Smooth muscle cell (in vitro differentiated cells): Measurements from ENCODE around the gene ATP10A. TPM values are rescaled to one million over a fixed set of nuclear protein-coding genes. Genes with fewer than 3 reads are reported as not detected.

Experiments
- DNase-seq: peaks from one replicate; lab custom pipeline; 2025; ENCODE audit not compliant: unreplicated experiment; lab: John Stamatoyannopoulos, UW
- H2AFZ ChIP-seq: fragments of 200-600 bp; sonication (generic); 2 replicates; pipeline ENCODE4 v1.6.0; 2016; ENCODE audit warnings: antibody characterized with exemption, low read depth, mild to moderate bottlenecking
- H3F3A ChIP-seq: fragments of 200-600 bp; sonication (generic); 2 replicates; pipeline ENCODE4 v1.6.0; 2017; ENCODE audit warnings: antibody characterized with exemption, low read depth
- H3K27ac ChIP-seq: fragments of 200-600 bp; sonication (generic); 2 replicates; pipeline ENCODE4 v1.5.1; 2016; ENCODE audit warnings: low read depth, mild to moderate bottlenecking
- H3K27me3 ChIP-seq: fragments of 200-600 bp; sonication (generic); 2 replicates; pipeline ENCODE4 v1.6.1; 2016; ENCODE audit warnings: low read depth, mild to moderate bottlenecking
- H3K36me3 ChIP-seq: fragments of 200-600 bp; sonication (generic); 2 replicates; pipeline ENCODE4 v1.5.1; 2016; ENCODE audit warnings: low read depth
- H3K4me1 ChIP-seq: fragments of 200-600 bp; sonication (generic); 2 replicates; pipeline ENCODE4 v1.5.1; 2016; ENCODE audit warnings: low read depth
- H3K4me2 ChIP-seq: fragments of 200-600 bp; sonication (generic); 2 replicates; pipeline ENCODE4 v1.6.0; 2016; ENCODE audit warnings: mild to moderate bottlenecking
- H3K4me3 ChIP-seq: fragments of 200-600 bp; sonication (generic); 2 replicates; pipeline ENCODE4 v1.5.1; 2016; ENCODE audit warnings: mild to moderate bottlenecking
- H3K79me2 ChIP-seq: fragments of 200-600 bp; sonication (generic); 2 replicates; pipeline ENCODE4 v1.6.0; 2016; ENCODE audit warnings: low read depth, mild to moderate bottlenecking
- H3K9ac ChIP-seq: fragments of 200-600 bp; sonication (generic); 2 replicates; pipeline ENCODE4 v1.6.0; 2016; ENCODE audit warnings: low read depth
- H3K9me3 ChIP-seq: fragments of 200-600 bp; sonication (generic); replicated peaks from 2 replicates; pipeline ENCODE4 v1.5.1; 2016; ENCODE audit warnings: low read depth
- H4K20me1 ChIP-seq: fragments of 200-600 bp; sonication (generic); 2 replicates; pipeline ENCODE4 v1.6.0; 2016; ENCODE audit warnings: low read depth
- CTCF ChIP-seq: fragments of 200-600 bp; sonication (generic); IDR thresholded peaks from 2 replicates; pipeline ENCODE4 v1.5.1; 2017; ENCODE audit warnings: borderline replicate concordance, mild to moderate bottlenecking, antibody characterized with exemption; ENCODE audit not compliant: insufficient read depth, poor library complexity, severe bottlenecking
- WGBS: methylation state at CpG from one replicate; pipeline ENCODE4 v1.1.7; 2016; ENCODE audit warnings: low lambda C conversion rate; 5-methylcytosine and 5-hydroxymethylcytosine counted together
- polyA plus RNA-seq: library from polyadenylated mRNA; unstranded; fragments of >200 nt; fragmentation: Nextera tagmentation; extraction: Ambion mirVana; gene quantifications from 2 replicates; pipeline ENCODE4 v1.2.1, GENCODE V29; 2016
- total RNA-seq: library from RNA; depleted of rRNA; stranded (reverse); fragments of >200 nt; gene quantifications from 2 replicates; pipeline ENCODE4 v1.2.3, GENCODE V29; 2014

ATP10A gene
- total and polyA plus RNA-seq, 2 experiments from 2014 or later: 10.6 to 12.3 TPM

GRCh38 chr15:25897658-25898057 lies 34.5 kb upstream of the ATP10A start:
- no peak overlapping the region for H3K4me3 ChIP-seq
- no peak overlapping the region for H3K9ac ChIP-seq
- no peaks in the 10 kb centered on the region for H3K36me3 ChIP-seq
- H3K79me2 ChIP-seq: no peaks in the 10 kb centered on the region
- DNase-seq: no peak
- H3K27ac ChIP-seq: no peak overlapping the region
- no peaks in the 10 kb centered on the region for H3K27me3 ChIP-seq
- no peak overlapping the region for H3K4me2 ChIP-seq
- no peaks in the 10 kb centered on the region for H3K4me1 ChIP-seq
- no peak for TF ChIP-seq CTCF
- no peak overlapping the region for H2AFZ ChIP-seq
- no peaks in the 10 kb centered on the region for H3F3A ChIP-seq
- no peaks in the 10 kb centered on the region for H4K20me1 ChIP-seq
- no peaks in the 10 kb centered on the region for H3K9me3 ChIP-seq

DNA sequence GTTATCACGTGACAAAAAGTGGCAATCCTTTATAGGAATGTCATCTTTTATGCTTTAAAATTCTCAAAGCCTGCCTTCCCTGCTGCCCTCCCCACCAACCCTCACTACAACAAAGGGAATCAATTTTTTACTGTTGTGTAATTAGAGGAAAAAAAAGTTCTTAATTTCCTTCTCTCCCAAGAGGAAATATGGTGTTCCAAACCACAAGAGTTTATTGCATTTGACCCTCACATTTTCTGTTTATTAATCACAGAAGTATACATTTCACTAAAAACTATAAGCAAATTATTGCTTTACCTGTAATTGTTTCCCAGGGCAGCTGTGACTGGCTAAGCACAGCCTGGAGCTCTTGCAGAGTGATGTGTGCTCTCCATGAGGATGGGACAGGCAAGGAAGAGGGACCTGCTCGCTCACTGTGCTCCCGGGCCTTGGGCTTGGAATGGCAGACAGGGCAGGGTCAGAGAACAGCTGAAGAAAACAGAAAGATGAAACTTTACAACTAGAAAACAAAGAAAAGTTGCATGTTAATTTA lies 31.3 kb upstream of the ATP10A start:
- H3K4me2 ChIP-seq: no peak overlapping the region
- no peak overlapping the region for H3K4me3 ChIP-seq
- H3K4me1 ChIP-seq: no peaks in the 10 kb centered on the region
- H3K27me3 ChIP-seq: no peaks in the 10 kb centered on the region
- TF ChIP-seq CTCF: no peak
- no peaks in the 10 kb centered on the region for H3K79me2 ChIP-seq
- H2AFZ ChIP-seq: no peak overlapping the region
- no peaks in the 10 kb centered on the region for H4K20me1 ChIP-seq
- H3K9me3 ChIP-seq: no peaks in the 10 kb centered on the region
- no peak overlapping the region for H3K9ac ChIP-seq
- H3K27ac ChIP-seq: no peak overlapping the region
- DNase-seq: no peak
- H3K36me3 ChIP-seq: no peaks in the 10 kb centered on the region
- H3F3A ChIP-seq: no peaks in the 10 kb centered on the region
- WGBS: 93% methylated on average over 3 of the region's 3 CpGs

DNA sequence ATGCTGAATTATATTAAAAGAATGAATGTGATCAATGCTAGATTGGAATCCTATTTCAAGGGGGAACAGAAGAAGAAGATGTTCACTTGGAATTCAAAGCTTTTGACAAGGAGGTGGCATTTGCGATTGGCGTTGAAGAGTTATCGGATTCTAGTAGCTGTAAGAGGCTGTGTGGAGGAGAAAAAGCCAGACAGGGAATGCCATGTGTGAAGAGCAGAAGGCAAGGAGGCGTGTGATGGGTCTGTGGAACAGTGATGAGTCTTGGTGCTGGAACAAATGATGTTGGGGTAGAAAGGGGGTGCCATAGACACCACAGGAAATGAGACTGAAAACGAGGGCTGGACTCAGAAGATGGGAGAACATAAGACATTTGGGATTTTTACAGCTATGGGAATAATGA lies 30.5 kb upstream of the ATP10A start:
- Histone ChIP-seq H3K9me3 (no peaks in the 10 kb centered on the region), H3K36me3 (no peaks in the 10 kb centered on the region), H4K20me1 (no peaks in the 10 kb centered on the region), H3K9ac (no peak overlapping the region), H3K27ac (no peak overlapping the region), H3F3A (no peaks in the 10 kb centered on the region), H3K4me2 (no peak overlapping the region), H3K4me3 (no peak overlapping the region), H2AFZ (no peak overlapping the region), H3K79me2 (no peaks in the 10 kb centered on the region), H3K4me1 (no peaks in the 10 kb centered on the region), H3K27me3 (no peaks in the 10 kb centered on the region)
- TF ChIP-seq CTCF: no peak
- no peak for DNase-seq
- WGBS: 86% methylated on average over 5 of the region's 5 CpGs

DNA sequence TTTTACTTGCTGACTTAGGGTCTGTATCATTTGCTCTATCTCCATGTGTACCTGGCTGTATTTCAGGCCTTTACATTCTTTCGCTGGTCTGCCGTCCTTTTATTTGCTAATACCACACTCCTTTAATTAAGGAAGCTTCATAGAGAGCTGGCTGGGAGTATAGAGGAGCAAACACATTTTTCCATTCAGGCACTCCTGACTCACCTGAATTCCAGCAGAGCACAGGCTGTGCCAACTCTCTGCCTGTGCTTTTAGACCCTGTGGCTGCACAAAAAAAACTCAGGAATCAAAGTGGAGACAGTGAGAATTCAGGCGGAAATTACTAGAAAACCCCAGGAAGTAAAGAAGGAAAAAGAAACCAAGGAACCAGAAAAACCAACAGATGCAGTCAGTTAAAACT lies 29.0 kb upstream of the ATP10A start:
- H3F3A ChIP-seq: no peaks in the 10 kb centered on the region
- no peak overlapping the region for H2AFZ ChIP-seq
- no peak overlapping the region for H3K27ac ChIP-seq
- H3K36me3 ChIP-seq: no peaks in the 10 kb centered on the region
- WGBS: 50% methylated on average over 3 of the region's 3 CpGs
- no peaks in the 10 kb centered on the region for H4K20me1 ChIP-seq
- H3K9ac ChIP-seq: no peak overlapping the region
- H3K4me3 ChIP-seq: no peak overlapping the region
- no peak overlapping the region for H3K4me2 ChIP-seq
- no peaks in the 10 kb centered on the region for H3K4me1 ChIP-seq
- no peaks in the 10 kb centered on the region for H3K27me3 ChIP-seq
- H3K79me2 ChIP-seq: no peaks in the 10 kb centered on the region
- TF ChIP-seq CTCF: no peak
- H3K9me3 ChIP-seq: no peaks in the 10 kb centered on the region
- no peak for DNase-seq
